Activated T-cell treated with anti-CD3 and anti-CD28 coated beads, Interleukin-2, amount 50 U/mL, for 72 hours (primary cell): Measurements from ENCODE around the gene PKD2L1. TPM values are rescaled to one million over a fixed set of nuclear protein-coding genes. Genes with fewer than 3 reads are reported as not detected.
"Not testable (repeated sequence)": the region's sequence is repeated elsewhere in the genome, so short reads cannot be mapped to it uniquely, and the experiment has no call there.

Experiments used
- ATAC-seq, 2 donors: fragments of 150-1000 bp; cut with Tn5 transposase; replicated peaks in 1 of 2; 2 replicates each; pipeline ENCODE4 v1.10.0; 2021; ENCODE audit warnings: moderate library complexity in 2 of 2, mild to moderate bottlenecking in 1 of 2
- DNase-seq, 2 donors: peaks; one replicate each; pipeline ENCODE4 v3.0.0; 2021 to 2022; ENCODE audit warnings: mixed read lengths in 1 of 2
- H3K27ac Mint-ChIP-seq: one replicate; pipeline ENCODE4 v1.8.0; 2022; ENCODE audit warnings: mild to moderate bottlenecking, moderate library complexity, mixed read lengths
- H3K27me3 Mint-ChIP-seq: one replicate; pipeline ENCODE4 v1.8.0; 2022; ENCODE audit warnings: low read depth, mixed read lengths
- H3K36me3 Mint-ChIP-seq, 2 donors: one replicate each; pipeline ENCODE4 v1.8.0; 2022; ENCODE audit warnings: mixed read lengths in 2 of 2, mild to moderate bottlenecking in 1 of 2; ENCODE audit not compliant: insufficient read depth in 2 of 2
- H3K4me1 Mint-ChIP-seq: one replicate; pipeline ENCODE4 v1.8.0; 2022; ENCODE audit warnings: low read depth, mixed read lengths
- H3K4me3 Mint-ChIP-seq, 2 donors: one replicate each; pipeline ENCODE4 v1.8.0; 2022; ENCODE audit warnings: mild to moderate bottlenecking in 2 of 2, mixed read lengths in 2 of 2, moderate library complexity in 2 of 2
- H3K9me3 Mint-ChIP-seq, 2 donors: one replicate each; pipeline ENCODE4 v1.8.0; 2022; ENCODE audit warnings: mixed read lengths in 2 of 2
- total RNA-seq, 2 donors: library from RNA; stranded (reverse); gene quantifications; one replicate each; pipeline ENCODE4 v1.2.3, GENCODE V29; 2022

Gene PKD2L1
- total RNA-seq, 2 donors from 2014 or later = 0.30 to 0.60 TPM

GRCh38 chr10:100306861-100307260 is 23.2 kb downstream of the PKD2L1 start:
- no peaks in the 10 kb centered on the region for H3K4me1 Mint-ChIP-seq
- no peaks in the 10 kb centered on the region for H3K9me3 Mint-ChIP-seq
- no peak overlapping the region for H3K27ac Mint-ChIP-seq
- H3K4me3 Mint-ChIP-seq = no peak overlapping the region
- peaks cover 66% of the 10 kb centered on the region for H3K27me3 Mint-ChIP-seq
- H3K36me3 Mint-ChIP-seq = no peaks in the 10 kb centered on the region
- DNase-seq (no peak), ATAC-seq (no peak)

- Mint-ChIP-seq H3K27ac (no peak overlapping the region), H3K27me3 (peaks cover 57% of the 10 kb centered on the region), H3K9me3 (no peaks in the 10 kb centered on the region), H3K4me3 (no peak overlapping the region), H3K4me1 (no peaks in the 10 kb centered on the region), H3K36me3 (no peaks in the 10 kb centered on the region)
- ATAC-seq = no peak
- DNase-seq = no peak
Observed at GRCh38 chr10:100304414-100304813, 25.6 kb downstream of the PKD2L1 start.

GRCh38 chr10:100303724-100304319 is 26.2 kb downstream of the PKD2L1 start:
- peaks cover 58% of the 10 kb centered on the region for H3K27me3 Mint-ChIP-seq

GRCh38 chr10:100301123-100301522 is 28.9 kb downstream of the PKD2L1 start:
- DNase-seq, H3K36me3 Mint-ChIP-seq, H3K4me3 Mint-ChIP-seq, H3K4me1 Mint-ChIP-seq, H3K9me3 Mint-ChIP-seq, H3K27ac Mint-ChIP-seq, ATAC-seq: not testable (repeated sequence)
- peaks cover 66% of the 10 kb centered on the region for H3K27me3 Mint-ChIP-seq

More at GRCh38 chr10:100303724-100304319, 26.2 kb downstream of the PKD2L1 start:
- Mint-ChIP-seq H3K4me1 (no peaks in the 10 kb centered on the region), H3K27ac (no peak overlapping the region), H3K4me3 (no peak overlapping the region), H3K9me3 (no peaks in the 10 kb centered on the region), H3K36me3 (no peaks in the 10 kb centered on the region)
- DNase-seq = no peak
- ATAC-seq = no peak

- no peak overlapping the region for H3K27ac Mint-ChIP-seq
- H3K27me3 Mint-ChIP-seq = peaks cover 48% of the 10 kb centered on the region
- ATAC-seq (no peak), DNase-seq (no peak)
- no peaks in the 10 kb centered on the region for H3K4me1 Mint-ChIP-seq
- H3K9me3 Mint-ChIP-seq = no peaks in the 10 kb centered on the region
- no peaks in the 10 kb centered on the region for H3K36me3 Mint-ChIP-seq
- H3K4me3 Mint-ChIP-seq = no peak overlapping the region
Observed at GRCh38 chr10:100297242-100297641, 32.8 kb downstream of the PKD2L1 start.

- Mint-ChIP-seq H3K9me3 (no peaks in the 10 kb centered on the region), H3K4me1 (no peaks in the 10 kb centered on the region), H3K36me3 (no peaks in the 10 kb centered on the region), H3K27me3 (peaks cover 33% of the 10 kb centered on the region), H3K4me3 (no peak overlapping the region), H3K27ac (no peak overlapping the region)
- DNase-seq (no peak), ATAC-seq (no peak)
Observed at GRCh38 chr10:100293066-100293465, 37.0 kb downstream of the PKD2L1 start.

GRCh38 chr10:100292300-100292699 is 37.7 kb downstream of the PKD2L1 start:
- H3K4me1 Mint-ChIP-seq, DNase-seq, H3K27ac Mint-ChIP-seq, H3K4me3 Mint-ChIP-seq, H3K9me3 Mint-ChIP-seq, H3K36me3 Mint-ChIP-seq, ATAC-seq: not testable (repeated sequence)
- H3K27me3 Mint-ChIP-seq = peaks cover 28% of the 10 kb centered on the region

- H3K4me3 Mint-ChIP-seq = no peak overlapping the region
- peaks cover 19% of the 10 kb centered on the region for H3K27me3 Mint-ChIP-seq
- H3K27ac Mint-ChIP-seq = no peak overlapping the region
- ATAC-seq = no peak
- H3K4me1 Mint-ChIP-seq = peaks cover 10% of the 10 kb centered on the region
- H3K9me3 Mint-ChIP-seq = no peaks in the 10 kb centered on the region
- no peaks in the 10 kb centered on the region for H3K36me3 Mint-ChIP-seq
- no peak for DNase-seq
Observed at GRCh38 chr10:100291356-100291755, 38.7 kb downstream of the PKD2L1 start.

GRCh38 chr10:100289641-100290040 is 40.4 kb downstream of the PKD2L1 start:
- no peak for DNase-seq
- Mint-ChIP-seq H3K27ac (no peak overlapping the region), H3K36me3 (peaks cover 6 to 8% of the 10 kb centered on the region in 2 donors), H3K9me3 (no peaks in the 10 kb centered on the region), H3K27me3 (peaks cover 7% of the 10 kb centered on the region), H3K4me3 (no peak overlapping the region), H3K4me1 (peaks cover 24% of the 10 kb centered on the region)
- ATAC-seq = no peak

- Mint-ChIP-seq H3K4me3 (no peak overlapping the region), H3K4me1 (peaks cover 29% of the 10 kb centered on the region), H3K27me3 (no peaks in the 10 kb centered on the region), H3K36me3 (peaks cover 6 to 8% of the 10 kb centered on the region in 2 donors), H3K27ac (no peak overlapping the region), H3K9me3 (no peaks in the 10 kb centered on the region)
- DNase-seq = no peak
- no peak for ATAC-seq
Observed at GRCh38 chr10:100288196-100288595, 41.8 kb downstream of the PKD2L1 start.

GRCh38 chr10:100287756-100288155 is 42.3 kb downstream of the PKD2L1 start:
- Mint-ChIP-seq H3K9me3 (no peaks in the 10 kb centered on the region), H3K36me3 (peaks cover 6 to 8% of the 10 kb centered on the region in 2 donors), H3K27ac (peak overlapping the region; percentile 10), H3K4me1 (peaks cover 29% of the 10 kb centered on the region), H3K27me3 (no peaks in the 10 kb centered on the region), H3K4me3 (peak overlapping the region; percentile 96 to 98)
- no peak for ATAC-seq
- no peak for DNase-seq

GRCh38 chr10:100286051-100287033 is 43.7 kb downstream of the PKD2L1 start, which contains the start of gene BLOC1S2:
BLOC1S2 (minus strand) TSS chr10:100286680; CDS start chr10:100286659, 21 bp downstream.
- peak within 1 kb of the TSS; percentile 96 to 98 for H3K4me3 Mint-ChIP-seq
- DNase-seq = peak; percentile 88 to 96
- H3K9me3 Mint-ChIP-seq = no peaks in the 10 kb centered on the region
- H3K27me3 Mint-ChIP-seq = no peaks in the 10 kb centered on the region
- ATAC-seq = peak; percentile 92
- H3K27ac Mint-ChIP-seq = peak within 1 kb of the TSS; percentile 98
- H3K36me3 Mint-ChIP-seq = peaks cover 6 to 8% of the 10 kb centered on the region in 2 donors
- peaks cover 29% of the 10 kb centered on the region for H3K4me1 Mint-ChIP-seq

GRCh38 chr10:100285326-100285725 is 44.7 kb downstream of the PKD2L1 start:
- peak overlapping the region; percentile 98 for H3K27ac Mint-ChIP-seq
- H3K9me3 Mint-ChIP-seq, ATAC-seq, H3K27me3 Mint-ChIP-seq, DNase-seq: not testable (repeated sequence)
- H3K4me3 Mint-ChIP-seq = peak overlapping the region; percentile 96 to 98
- H3K4me1 Mint-ChIP-seq = peaks cover 29% of the 10 kb centered on the region
- H3K36me3 Mint-ChIP-seq = peaks cover 8 to 13% of the 10 kb centered on the region in 2 donors
